Measurements from ENCODE around the gene S100A13.
"Not testable (repeated sequence)": the region's sequence is repeated elsewhere in the genome, so short reads cannot be mapped to it uniquely, and the experiment has no call there.

The S100A13 gene

DNA sequence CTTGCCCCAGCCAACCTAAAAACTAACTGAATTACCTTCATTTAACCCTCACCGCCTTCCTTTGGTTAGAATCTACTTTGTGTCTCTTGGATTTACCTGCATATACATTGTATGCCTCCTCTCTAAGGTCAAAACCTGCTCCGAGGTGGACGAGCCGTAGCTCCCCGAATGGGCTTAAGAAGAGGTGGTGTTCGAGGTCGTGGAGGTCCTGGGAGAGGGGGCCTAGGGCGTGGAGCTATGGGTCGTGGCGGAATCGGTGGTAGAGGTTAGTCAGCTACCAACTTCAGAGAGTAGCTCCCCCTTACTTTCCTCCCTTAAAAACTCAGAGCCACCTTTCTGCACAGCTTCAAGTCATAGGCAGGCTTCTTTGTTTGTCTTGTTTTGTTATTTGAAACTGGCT lies 15.8 kb upstream of the S100A13 start:
- CTCF ChIA-PET, result interaction anchor here (1.2 to 2.9 kb wide), 4 partner anchors 9 to 17 kb away, joined by 3 to 12 read pairs (median 8); partner anchors contain the start of genes CHTOP, S100A1 and S100A13
- DNase-seq (ENCODE audit: extremely low spot score), result no peak
- TF ChIP-seq, protein P1, sequence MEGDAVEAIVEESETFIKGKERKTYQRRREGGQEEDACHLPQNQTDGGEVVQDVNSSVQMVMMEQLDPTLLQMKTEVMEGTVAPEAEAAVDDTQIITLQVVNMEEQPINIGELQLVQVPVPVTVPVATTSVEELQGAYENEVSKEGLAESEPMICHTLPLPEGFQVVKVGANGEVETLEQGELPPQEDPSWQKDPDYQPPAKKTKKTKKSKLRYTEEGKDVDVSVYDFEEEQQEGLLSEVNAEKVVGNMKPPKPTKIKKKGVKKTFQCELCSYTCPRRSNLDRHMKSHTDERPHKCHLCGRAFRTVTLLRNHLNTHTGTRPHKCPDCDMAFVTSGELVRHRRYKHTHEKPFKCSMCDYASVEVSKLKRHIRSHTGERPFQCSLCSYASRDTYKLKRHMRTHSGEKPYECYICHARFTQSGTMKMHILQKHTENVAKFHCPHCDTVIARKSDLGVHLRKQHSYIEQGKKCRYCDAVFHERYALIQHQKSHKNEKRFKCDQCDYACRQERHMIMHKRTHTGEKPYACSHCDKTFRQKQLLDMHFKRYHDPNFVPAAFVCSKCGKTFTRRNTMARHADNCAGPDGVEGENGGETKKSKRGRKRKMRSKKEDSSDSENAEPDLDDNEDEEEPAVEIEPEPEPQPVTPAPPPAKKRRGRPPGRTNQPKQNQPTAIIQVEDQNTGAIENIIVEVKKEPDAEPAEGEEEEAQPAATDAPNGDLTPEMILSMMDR (IDR thresholded peaks at IDR 0.05; ENCODE audit: control extremely low read depth, extremely low read depth, low read depth, missing control alignments), result no peak
- POLR2A ChIA-PET, result interaction anchor here (1.4 to 3.1 kb wide), 2 partner anchors 9 to 10 kb away, joined by 6 to 23 read pairs; partner anchors contain the start of gene CHTOP

DNA sequence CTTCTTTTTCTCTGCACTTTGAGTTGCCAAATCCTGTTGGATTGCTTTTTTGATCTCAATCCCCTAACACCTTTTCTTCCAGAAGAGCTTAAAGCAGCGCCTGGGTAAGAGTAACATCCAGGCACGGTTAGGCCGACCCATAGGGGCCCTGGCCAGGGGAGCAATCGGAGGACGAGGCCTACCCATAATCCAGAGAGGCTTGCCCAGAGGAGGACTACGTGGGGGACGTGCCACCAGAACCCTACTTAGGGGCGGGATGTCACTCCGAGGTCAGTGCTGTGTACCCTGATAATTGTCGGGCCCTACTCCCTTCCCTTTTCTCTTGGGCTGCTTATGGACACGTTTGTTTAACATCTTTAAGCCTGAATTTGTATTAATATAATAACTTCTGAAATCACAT lies 14.9 kb upstream of the S100A13 start:
- ChIA-PET CTCF (interaction anchor here (1.2 to 2.9 kb wide), 2 partner anchors 14 to 70 kb away, joined by 3 to 7 read pairs; partner anchors contain the start of genes S100A1 and S100A13), POLR2A (no interaction called here)
- no peak for DNase-seq (ENCODE audit: extremely low spot score)
- TF ChIP-seq, protein P1 (IDR thresholded peaks at IDR 0.05; ENCODE audit: control extremely low read depth, extremely low read depth, low read depth, missing control alignments), result no peak

DNA sequence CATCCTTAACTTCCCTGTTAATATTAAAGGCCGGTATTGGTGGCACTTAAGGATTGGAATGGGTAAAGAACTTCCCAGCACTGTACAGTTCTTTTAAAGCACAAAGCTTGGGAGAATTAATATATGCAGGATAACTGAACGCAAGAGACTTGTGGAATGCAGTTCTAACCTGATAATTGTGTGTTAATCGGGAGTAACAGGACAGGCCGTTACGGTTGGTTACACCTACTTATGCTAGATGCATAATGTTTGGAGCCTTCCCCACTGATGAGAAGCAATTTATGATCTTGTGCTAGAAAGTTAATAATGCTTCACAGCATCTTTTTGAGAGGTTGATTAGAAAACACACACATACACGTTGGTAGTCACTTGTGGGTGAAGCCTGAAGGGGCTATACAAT lies 13.6 kb upstream of the S100A13 start:
- ChIA-PET CTCF (no interaction called here), POLR2A (no interaction called here)
- TF ChIP-seq, protein P1 (IDR thresholded peaks at IDR 0.05; ENCODE audit: control extremely low read depth, extremely low read depth, low read depth, missing control alignments), result no peak
- DNase-seq (ENCODE audit: extremely low spot score), result no peak

DNA sequence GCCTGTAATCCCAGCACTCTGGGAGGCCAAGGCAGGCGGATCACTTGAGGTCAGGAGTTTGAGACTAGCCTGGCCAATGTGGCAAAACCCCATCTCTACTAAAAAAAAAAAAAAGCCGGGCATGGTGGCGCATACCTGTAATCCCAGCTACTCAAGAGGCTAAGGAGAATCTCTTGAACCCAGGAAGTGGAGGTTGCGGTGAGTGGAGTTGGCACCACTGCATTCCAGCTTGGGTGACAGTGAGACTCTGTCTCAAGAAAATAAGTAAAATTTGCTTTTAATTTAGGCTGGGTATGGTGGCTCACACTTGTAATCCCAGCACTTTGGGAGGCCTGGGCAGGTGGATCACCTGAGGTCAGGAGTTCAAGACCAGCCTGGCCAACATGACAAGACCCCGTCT lies 12.9 kb upstream of the S100A13 start:
- POLR2A ChIA-PET, result interaction anchor here (0.7 kb wide), 1 partner anchor 1220 kb away, joined by 3 read pairs; no protein-coding TSS in a partner anchor
- DNase-seq (ENCODE audit: extremely low spot score), result not testable (repeated sequence)
- CTCF ChIA-PET, result interaction anchor here (0.6 to 1.2 kb wide), 3 partner anchors 13 to 78 kb away, joined by 3 to 6 read pairs (median 3); partner anchors contain the start of gene S100A13

DNA sequence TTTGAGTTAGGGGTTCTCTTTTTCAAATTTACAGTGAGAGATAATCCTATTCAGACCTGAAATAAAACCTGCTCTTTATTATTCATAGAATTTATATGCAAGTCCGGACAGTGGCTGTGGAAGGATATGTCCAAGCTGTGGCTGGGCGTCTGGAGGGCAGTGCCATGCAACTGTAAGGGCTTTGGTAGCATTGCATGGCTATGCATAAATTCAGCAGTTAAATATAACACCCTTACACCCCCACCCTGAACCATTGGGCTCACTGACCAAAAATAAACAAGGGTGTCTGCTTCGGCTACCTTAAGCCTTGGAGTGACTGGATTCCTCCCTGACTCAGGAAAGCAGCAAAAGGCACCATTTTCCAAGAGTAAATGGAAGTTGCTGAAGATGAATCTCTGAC lies 12.0 kb upstream of the S100A13 start:
- DNase-seq (ENCODE audit: extremely low spot score), result no peak
- TF ChIP-seq, protein P1 (IDR thresholded peaks at IDR 0.05; ENCODE audit: control extremely low read depth, extremely low read depth, low read depth, missing control alignments), result no peak
- ChIA-PET CTCF (interaction anchor here (1.2 kb wide), 1 partner anchor 12 kb away, joined by 6 read pairs; the partner anchor contains the start of gene S100A13), POLR2A (interaction anchor here (0.5 to 1.5 kb wide), 3 partner anchors 12 to 254 kb away, joined by 4 to 6 read pairs (median 4); partner anchors contain the start of genes S100A1 and S100A13)

DNA sequence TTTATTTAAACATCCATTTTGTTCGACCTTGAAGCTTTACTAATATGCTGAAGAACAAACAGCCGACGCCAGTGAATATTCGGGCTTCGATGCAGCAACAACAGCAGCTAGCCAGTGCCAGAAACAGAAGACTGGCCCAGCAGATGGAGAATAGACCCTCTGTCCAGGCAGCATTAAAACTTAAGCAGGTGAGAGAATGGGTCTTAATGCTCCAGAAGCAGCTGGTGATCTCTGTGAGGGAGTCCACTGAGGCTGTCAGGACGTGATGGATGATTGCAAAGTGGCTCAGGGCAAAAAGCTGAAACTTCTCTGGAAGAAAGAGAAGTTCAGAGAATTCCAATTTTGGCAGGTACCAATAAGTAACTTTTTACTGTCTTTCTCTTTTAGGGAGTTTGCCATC lies 11.0 kb upstream of the S100A13 start:
- DNase-seq (ENCODE audit: extremely low spot score), result no peak
- TF ChIP-seq, protein P1 (IDR thresholded peaks at IDR 0.05; ENCODE audit: control extremely low read depth, extremely low read depth, low read depth, missing control alignments), result no peak
- ChIA-PET CTCF (interaction anchor here (0.8 to 1.7 kb wide), 6 partner anchors 9 to 27 kb away, joined by 3 to 5 read pairs (median 4); no protein-coding TSS in a partner anchor), POLR2A (interaction anchor here (0.7 to 1.5 kb wide), 3 partner anchors 10 to 338 kb away, joined by 3 to 6 read pairs (median 4); partner anchors contain the start of genes S100A1 and S100A13)

DNA sequence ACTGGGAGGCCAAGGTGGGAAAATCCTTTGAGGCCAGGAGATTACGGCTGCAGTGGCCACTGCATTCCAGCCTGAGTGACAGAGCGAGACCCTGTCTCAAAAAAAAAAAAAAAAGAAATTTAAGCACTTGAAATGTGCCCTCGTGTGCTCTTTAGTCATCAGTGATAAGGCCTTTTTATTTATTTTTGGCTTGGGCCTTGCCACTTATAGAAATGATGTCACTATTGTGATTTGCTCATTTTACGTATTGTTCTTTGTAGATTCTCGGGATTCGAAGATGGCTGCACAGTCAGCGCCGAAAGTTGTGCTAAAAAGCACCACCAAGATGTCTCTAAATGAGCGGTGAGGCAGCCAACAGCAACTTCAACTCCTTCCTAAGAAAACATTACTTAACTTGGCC lies 9.0 kb upstream of the S100A13 start:
- no peak for DNase-seq (ENCODE audit: extremely low spot score)
- TF ChIP-seq, protein P1 (IDR thresholded peaks at IDR 0.05; ENCODE audit: control extremely low read depth, extremely low read depth, low read depth, missing control alignments), result no peak
- ChIA-PET CTCF (interaction anchor here (1.1 kb wide), 1 partner anchor 9 kb away, joined by 4 read pairs; the partner anchor contains the start of gene S100A13), POLR2A (no interaction called here)
